DMS79 (cell line): Measurements from ENCODE around the gene KCNH5.

Experiments used
- DNase-seq: peaks from one replicate; lab custom pipeline; 2025; lab: John Stamatoyannopoulos, UW

Gene KCNH5

DNA sequence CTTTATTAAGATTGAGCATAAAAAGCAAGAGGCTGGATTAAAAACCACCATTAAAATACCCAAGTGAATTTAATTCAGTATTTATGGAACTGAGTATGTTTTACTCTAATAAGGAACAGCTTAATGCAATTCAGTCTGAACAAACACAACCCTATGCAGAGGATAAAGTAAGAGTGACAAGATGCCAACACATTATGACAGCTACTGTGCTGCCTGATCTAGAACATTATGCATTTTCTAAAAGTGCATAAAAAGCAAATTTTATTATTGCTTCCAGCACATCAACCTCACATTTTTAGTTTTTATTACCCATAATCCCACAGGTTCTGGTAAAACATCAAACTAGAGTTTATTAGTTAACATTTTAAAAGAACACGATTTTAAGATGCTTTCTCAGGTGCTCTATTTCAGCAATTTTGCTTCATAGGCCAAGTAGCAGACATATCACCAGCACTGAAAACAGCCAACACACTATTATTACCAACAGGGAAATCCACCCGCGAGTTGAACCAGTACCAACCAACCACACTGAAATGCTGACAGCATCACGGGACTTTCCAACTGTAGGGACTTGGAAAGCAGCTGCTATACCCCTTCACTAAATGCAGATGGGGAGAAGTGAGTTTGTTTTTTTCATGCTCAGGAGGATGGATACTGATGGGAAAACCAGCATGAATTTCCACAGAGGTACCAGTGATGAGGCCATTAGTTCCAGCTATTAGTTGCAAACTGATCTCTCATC is 372.1 kb downstream of the KCNH5 start:
- DNase-seq: no peak

DNA sequence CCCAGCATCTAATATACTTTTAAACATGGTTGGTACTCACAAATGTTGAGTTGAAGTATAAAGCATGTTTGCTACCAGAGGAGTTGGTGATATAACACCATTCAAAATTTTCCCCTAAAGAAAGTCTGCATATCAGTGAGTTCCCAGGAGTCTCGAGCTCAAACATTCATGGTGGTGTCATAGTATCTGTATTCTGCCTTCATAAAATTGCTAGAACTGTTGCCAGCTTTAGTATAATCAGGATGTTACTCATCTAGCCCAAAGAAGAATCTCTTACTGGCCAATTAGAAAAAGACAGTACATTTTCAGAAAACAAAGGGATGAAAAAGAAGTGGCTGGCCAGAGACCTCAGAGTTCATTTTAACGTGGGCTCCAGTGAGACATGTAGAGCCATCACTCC is 374.7 kb downstream of the KCNH5 start:
- DNase-seq: no peak

DNA sequence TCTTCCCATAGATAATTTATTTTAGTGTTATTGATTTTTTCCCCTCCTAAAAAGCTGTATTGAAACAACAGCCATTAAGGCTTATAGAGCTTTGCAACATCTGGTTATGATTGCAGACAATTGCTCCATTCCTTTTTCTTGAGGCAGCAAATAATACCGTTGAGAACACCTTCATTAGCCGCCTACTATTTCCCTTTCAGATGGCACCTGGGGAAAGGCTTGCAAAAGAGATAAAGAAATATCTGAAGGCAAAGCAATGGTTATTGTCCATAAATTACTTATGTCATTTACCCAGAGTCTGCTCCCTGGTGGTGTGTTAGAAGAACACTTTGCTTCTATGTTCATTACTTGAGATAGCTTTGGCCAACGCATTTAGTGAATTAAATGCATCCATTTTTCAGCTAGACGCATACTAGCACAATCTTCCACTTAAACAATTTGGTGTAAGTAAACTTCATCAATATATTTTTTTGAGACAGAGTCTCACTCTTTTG is 377.8 kb downstream of the KCNH5 start:
- DNase-seq: no peak

DNA sequence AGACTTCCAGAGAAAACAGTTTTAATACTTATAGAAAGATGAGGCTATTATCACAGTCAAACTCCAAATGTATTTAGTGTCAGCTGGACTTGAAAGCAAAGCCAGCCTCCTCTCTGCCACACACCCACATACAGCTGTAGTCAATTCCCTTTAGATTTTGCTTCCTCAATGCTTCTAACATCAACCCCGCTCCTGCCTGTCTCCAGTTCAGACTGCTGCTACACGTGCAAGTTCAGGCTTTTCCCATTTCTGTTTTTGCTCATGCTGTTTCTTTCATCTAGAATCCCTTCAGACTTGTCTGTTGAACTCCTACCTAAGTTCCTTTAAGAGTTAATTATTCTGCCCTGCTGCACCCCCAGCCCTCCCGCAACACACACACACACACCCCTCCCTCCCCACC is 380.0 kb downstream of the KCNH5 start:
- DNase-seq: no peak

DNA sequence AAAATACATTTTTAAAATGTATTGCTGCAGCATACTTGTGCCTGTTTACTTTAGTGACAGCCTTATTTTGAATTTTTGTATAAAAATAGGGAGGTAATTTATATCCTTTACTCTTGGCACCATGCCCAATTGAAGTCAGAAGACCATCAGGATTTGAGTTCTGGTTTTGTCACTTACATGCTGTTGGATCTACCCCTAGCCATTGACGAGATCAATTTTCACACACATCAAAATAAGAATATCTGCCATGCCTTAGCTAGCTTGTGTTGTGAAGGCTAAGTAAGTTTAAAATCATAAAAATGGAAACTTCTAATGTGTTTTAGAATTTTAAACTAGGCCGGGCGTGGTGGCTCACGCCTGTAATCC is 381.8 kb downstream of the KCNH5 start:
- DNase-seq: no peak

DNA sequence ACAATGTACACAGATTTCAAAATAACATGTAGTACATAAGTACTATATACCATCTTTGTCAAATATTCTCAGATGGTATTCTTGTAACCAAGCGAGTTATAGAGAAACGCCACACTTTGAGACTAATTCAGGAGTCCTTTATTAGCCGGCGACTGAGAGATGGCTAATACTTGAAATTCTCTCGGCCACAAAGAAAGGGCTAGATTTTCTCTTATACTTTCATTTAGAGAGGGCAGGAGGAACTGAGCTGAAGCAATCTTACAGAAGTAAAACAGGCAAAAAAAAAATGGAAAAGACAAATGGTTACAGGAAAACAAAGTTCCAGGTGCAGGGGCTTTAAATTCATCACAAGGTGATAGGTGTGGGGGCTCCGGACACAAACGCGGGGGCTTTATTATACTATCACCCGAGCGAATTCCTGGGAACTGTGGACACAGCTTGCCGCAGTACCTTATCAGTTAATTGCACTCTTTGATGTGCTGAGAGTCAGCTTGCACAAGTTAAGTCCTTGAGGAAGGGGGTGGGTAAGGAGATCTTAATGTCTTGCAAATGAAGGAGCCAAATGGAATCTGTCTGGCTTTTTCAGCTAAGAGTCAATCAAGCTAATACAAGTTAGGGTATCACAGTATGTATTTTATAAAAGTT is 382.3 kb downstream of the KCNH5 start:
- no peak for DNase-seq

DNA sequence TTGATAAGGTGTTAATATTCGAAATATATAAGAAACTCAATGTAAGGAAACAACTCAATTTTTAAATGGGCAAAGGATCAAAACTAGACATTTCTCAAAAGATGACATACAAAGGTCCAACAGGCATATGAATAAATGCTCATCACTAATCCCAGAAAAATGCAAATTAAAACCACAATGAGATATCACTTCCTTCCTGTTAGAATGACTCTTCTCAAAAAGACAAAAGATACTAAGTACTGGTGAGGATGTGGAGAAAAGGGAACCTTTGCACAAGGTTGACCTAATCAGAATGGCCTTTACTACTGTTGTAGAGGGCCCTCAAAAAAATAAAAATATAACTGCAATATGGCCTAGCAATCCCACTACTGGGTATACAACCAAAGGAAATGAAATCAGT is 383.4 kb downstream of the KCNH5 start:
- no peak for DNase-seq

DNA sequence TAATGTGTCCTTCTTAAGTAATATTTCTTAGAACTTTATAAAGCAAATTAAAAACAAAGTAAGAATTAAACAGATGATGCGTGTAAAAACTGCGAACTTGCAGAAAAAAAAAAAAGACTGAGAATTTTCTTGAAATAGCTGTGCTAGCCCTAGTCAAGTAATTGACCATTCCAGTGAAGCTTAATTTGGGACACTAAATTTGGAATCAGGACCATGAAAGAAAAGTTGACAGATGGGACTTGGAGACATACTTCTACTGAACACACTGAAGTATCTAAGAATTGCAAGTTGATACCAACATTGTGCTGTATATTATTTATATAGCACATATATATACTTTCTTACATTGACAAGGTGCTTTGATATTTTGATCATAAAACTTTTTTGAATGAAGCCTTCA is 386.6 kb downstream of the KCNH5 start:
- no peak for DNase-seq

DNA sequence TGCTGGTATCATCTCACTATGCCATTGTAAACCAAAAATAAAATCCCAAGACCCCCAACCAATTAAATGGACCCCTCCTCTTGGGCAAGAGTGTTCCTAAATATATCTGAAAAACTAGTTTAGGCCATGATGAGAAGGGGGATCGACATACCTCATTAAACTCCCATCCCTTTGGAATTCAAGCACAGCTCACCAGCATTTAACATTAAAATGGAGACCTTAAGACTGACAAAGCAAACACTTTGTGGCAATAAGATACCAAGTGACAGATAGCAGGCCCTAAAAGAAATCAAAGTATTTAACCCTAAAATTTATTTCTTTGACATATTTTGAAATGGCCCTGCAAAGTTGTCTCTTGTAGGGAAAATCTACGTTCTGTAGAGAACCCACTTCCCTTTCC is 387.9 kb downstream of the KCNH5 start:
- no peak for DNase-seq

DNA sequence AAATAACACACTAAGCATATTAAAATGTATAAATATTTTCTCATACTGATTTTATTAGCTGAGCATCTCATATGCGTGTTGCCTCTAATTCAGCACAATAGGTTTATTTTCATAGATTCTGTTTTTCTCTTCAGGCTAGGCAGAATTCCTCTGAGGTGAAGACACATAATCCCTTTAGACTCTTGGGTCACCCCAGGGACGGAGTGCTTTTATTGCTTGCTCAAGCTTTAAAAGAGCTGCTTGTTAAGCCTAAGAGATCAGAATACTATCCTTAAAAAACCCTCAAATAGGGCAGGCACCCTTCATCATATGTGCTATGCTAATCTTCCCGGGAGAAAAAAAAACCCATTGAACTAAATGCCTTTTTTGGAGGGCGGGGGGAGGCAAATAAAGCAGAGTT is 390.1 kb downstream of the KCNH5 start:
- no peak for DNase-seq

DNA sequence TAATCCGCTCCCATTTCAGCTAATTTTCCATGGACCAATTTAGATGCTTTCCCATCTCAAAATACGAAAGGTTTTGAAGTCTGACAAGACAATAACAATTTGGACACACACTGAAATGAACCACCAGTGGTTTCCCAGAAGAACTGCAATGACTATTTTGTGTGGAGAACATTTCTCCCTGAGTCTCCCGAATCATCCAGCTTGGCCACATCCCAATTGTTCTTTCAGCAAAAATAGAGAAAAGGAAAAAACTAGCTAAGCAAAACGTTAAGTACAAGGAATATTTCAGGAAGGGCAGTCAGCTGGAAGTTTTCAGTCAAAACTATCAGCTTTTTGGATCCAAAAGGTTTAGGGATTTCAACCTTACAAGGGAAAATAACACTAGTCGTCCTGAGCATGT is 390.6 kb downstream of the KCNH5 start:
- no peak for DNase-seq
